GDM1 (cell line): ENCODE measurements around the gene SLC22A16.
"Not testable (repeated sequence)": the region's sequence is repeated elsewhere in the genome, so short reads cannot be mapped to it uniquely, and the experiment has no call there.

Experiments
- DNase-seq: peaks from one replicate; lab custom pipeline; 2025; lab: John Stamatoyannopoulos, UW

Gene SLC22A16, protein sequence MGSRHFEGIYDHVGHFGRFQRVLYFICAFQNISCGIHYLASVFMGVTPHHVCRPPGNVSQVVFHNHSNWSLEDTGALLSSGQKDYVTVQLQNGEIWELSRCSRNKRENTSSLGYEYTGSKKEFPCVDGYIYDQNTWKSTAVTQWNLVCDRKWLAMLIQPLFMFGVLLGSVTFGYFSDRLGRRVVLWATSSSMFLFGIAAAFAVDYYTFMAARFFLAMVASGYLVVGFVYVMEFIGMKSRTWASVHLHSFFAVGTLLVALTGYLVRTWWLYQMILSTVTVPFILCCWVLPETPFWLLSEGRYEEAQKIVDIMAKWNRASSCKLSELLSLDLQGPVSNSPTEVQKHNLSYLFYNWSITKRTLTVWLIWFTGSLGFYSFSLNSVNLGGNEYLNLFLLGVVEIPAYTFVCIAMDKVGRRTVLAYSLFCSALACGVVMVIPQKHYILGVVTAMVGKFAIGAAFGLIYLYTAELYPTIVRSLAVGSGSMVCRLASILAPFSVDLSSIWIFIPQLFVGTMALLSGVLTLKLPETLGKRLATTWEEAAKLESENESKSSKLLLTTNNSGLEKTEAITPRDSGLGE

DNA sequence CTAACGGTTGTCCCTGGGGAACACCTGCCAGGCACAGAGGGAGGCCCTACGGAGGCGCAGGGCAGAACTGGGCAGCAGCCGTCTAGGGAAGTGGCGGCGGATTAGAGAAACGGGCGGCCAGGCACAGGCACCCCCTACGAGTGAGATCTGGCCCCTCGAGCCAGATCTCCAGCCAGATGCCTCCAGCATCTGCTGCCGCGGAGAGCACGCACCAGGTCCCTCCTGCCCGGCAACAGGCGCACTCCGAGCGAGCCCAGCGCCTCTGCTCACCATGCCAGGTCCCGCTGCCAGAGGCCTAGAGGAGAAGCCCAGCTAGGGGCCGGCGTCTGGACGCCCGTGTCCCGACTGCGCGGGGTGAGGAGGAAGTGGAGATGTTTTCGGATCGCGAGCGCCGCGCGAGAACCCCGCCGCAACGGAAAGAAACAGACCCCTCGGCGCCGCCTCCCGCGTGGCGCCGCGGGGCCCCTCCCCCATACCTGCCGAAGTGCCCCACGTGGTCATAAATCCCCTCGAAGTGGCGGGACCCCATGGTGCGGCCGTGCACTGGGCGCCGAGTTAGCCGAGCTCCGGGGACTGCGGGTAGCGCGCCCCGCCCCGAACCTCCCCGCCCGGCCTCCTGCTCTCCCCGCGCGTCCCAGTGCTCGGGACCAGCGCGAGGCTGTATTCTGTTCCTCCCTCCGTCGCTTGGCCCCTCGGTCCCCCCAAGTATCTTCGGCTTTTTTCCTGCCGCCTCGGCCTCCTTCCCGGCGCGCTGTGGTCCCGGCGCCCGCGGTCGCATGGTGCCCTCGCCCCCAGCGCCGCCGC, at the start of gene SLC22A16:
TSS of gene SLC22A16 (minus strand) at position 568 of the 804 bp plus-strand sequence. CDS start at position 529, 39 bp downstream.
- DNase-seq = no peak

DNA sequence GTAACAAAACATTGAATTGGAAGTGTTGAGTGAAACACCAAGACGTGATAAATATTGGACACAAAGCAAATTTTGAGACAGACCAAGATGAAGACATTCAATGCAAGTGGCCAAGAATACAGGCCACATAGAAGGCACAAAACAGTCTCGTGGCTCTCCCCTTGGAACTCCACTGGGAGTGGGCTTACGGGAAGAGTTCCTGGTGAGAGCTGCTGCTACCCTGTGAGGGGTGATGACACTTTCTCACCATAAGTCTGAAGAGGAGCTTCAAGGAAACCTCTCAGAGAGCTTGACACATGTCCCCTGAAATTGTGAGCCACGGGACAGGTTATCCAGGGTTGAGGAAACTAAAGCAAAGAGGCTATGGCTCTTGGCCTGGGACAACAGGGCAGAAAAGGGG, 48.6 kb upstream of the SLC22A16 start:
- no peak for DNase-seq

DNA sequence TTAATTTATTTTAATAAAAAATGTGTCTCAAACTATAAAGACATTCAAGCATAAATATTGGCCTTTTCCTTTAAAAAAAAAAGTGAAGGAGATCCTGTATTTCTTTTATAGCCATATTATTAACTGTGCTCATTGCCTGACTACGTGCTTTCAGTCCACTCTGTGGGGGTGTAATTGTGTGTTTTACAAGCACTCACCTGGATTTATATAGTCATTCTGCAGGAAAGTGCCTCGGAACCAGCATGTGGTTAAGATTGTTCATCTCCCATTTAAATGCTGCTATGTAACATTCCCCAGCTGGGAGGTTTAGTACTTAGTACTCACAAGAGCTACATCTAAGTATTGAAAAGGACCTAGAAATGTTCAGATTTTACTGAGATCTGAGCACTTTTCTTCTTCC, 47.9 kb upstream of the SLC22A16 start:
- no peak for DNase-seq

DNA sequence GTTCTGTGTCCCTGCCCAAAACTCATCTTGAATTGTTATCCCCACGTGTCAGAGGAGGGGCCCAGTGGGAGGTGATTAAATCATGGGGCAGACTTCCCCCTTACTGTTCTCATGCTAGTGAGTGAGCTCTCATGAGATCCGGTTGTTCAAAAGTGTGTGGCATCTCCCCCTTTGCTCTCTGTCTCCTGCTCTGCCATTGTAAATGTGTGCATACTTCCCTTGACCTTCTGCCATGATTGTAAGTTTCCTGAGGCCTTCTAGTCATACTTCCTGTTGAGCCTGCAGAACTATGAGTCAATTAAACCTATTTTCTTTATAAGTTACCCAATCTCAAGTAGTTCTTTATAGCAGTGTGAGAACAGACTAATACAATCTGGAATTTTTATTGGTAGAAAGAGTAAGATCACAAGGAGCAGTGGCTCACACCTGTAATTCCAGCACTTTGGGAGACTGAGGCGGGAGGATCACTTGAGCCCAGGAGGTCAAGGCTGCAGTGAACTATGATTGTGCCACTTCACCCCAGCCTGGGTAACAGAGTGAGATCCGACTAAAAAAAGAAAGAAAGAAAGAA, 47.1 kb upstream of the SLC22A16 start:
- no peak for DNase-seq

DNA sequence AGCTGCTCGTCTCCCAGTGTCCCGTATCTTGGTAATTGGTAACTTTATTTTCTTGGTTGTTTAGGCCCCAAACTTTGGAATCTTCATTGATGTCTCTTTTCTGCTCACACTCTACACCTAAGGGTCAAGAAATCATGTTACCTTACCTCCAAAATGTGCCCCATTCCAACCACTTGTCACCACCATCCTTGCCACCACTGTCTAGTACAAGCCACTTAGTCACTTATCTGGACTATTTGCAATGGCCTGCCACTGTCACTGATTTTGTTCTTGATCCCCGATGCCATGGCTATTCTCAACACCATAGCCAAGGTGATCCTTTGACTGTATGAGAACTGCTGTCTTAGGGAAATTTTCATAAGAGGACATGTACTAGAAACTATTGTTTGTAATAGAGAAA, 46.0 kb upstream of the SLC22A16 start:
- DNase-seq = no peak

DNA sequence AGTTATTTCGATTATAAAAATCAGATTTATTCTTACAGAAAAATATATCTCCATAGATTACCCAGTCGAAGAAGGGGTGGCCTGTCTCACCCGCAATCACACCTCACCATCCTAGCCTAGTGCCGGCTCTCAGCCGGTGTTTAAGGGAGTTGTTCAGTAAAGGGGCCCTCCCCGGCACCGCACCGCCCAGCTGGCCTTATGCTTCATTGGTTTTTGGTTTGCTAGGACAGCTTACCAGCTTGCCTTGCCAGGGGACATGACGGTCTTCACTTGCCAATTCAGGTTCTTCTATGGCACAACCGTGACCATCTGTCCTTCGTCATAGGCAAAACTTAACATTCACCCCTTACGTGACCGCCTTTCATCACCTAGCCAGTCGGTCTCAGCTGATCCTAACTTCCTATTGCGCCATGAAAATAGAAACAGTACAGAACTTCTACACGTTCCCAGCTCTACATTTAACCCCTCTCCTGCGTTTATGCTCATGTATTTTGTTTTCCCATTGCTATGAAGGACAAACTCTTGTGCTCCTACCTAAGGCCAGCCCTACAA, 44.7 kb upstream of the SLC22A16 start:
- no peak for DNase-seq

DNA sequence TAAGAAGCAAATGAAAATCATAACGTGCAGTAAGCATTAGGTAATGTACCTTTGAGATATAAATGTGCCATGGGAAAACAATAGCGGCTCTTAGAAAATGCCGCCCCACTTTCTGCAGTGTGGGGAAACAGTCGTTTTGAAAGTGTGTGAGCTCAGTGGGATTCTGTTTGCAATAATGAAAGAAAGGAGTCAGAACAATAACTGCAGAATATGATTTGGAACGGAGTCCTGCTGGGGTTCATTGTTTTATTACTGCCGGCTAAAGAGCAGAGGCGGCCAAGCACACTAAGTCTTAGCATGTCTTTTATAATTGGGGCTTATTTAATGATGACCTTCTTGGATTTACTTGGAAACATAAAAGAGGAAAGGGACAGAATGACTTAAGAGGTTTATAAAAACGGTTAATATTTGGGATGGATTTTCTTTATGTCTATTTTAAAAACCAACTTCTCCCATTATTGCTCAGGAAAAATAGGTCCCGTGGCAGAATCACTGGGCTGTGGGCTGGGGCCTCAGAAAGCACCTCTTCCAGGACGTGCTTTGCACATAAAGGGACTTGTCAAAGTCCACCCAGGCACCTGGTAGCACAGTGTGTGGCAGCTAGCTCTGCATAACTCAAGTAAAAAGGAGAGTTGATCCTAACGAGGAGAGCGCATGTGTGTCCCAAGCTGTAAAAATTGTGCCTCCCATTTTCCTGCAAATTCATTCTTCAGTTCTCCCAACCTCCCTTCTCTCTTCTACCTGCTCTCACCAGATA, 44.0 kb upstream of the SLC22A16 start:
- DNase-seq = no peak

DNA sequence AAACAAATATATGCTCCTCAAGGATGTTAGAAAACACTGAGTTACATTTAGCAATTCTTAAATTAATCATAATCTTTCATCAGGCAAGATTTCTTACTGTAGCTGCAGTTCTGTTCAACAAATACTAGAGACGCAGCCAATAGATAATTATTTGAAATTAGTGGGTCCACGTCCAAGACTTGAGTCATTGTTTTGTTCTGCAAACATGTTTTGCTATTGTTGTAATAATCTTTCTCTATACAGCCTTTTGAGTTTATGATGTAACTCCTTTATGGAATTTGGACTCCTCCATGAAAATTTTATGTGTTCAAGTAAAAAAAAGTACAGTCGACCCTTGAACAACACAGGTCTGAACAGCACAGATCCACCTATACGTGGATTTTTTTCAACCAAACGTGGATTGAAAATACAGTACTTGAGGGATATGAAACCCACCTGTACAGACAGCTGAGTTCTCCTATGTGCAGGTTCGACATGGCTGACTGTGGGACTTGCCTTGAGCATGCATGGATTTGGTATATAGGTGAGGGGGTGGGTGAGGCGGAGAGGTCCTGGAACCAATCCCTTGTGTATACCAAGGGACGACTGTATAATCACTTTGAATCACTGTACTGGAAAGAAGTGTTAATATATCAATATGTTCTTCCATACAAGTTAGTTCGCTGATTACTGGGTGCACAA, 41.3 kb upstream of the SLC22A16 start:
- no peak for DNase-seq

DNA sequence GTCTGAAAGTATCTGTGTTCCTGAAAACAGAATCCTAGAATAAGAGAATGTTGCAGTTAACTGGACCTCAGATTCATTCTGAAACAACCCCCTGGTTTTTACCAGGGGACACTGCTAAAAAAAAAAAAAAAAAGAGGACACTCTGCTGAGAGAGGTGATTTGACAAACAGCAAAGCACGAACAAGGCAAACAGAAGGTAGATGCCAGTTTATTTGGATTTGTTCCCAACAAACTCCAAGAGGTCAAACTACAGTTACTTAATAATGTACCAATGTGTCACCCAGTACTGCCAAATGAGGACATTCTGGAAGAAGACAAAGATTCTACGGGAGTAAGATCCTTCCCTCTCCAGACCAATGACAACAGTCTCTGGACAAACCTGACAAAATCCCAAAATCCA, 40.6 kb upstream of the SLC22A16 start:
- DNase-seq = no peak

DNA sequence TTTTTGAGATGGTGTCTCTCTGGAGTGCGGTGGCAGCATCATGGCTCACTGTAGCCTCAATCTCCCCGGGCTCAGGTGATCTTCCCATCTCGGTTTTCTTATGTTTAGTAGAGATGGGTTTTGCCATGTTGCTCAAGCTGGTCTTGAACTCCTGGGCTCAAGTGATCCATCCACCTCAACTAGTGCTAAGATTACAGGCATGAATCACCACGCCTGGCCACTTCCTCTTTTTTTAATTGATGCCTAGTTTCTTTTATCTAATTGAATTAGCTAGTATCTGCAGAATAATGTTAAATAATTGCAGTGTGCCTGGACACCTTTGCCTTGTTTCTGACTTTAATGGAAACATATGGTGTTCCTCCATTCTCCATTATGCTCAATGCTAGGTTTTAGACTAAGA, 38.4 kb upstream of the SLC22A16 start:
- DNase-seq = no peak

DNA sequence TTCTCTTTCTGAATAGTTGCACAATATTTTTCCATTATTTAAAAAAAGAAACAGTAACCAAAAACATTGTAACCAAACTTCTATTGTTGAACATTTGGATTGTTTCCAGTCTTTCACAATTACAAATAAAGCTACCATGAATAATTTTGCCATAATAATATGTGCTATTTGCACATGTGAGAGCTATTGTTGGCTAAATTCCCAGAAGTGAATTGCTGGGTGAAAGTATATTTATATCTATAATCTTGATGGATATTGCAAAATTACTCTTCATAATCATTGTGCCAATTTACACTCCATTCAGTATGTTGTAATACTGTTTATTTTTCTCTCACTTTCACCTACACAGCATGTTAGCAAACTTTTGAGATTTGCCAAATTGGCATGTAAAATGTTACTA, 36.6 kb upstream of the SLC22A16 start:
- no peak for DNase-seq

DNA sequence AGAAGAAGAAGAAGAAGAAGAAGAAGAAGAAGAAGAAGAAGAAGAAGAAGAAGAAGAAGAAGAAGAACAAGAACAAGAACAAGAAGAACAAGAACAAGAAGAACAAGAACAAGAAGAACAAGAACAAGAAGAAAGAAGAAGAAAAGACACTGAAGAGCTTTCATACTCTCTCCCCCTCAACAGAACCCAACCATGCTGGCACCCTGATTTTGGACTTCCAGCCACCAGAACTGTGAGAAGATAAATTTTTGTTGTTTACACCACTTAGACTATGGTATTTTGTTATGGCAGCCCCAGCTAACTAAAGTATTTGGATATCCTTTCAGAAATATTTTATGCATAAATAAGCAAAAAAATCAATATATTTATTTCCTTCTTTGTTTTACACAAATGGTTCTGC, 36.1 kb upstream of the SLC22A16 start:
- not testable (repeated sequence) for DNase-seq

DNA sequence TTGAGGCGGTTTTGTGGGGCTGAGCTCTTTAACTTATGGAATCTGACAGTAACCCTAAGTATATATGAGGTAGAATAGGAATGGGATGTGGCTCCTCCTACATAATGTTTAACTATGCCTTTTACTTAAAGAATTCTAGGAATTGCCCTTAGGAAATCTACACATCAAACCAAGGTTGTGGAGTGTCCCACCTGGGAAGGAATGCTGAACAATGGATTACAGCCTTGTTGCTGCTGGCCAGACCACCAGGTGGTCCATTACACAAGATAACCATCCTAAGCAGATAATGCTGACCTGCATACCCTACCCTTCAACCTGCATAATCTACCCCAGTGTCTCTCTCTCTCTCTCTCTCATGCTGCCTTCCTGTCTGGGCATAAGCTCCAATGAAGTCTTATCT, 35.0 kb upstream of the SLC22A16 start:
- DNase-seq = no peak

DNA sequence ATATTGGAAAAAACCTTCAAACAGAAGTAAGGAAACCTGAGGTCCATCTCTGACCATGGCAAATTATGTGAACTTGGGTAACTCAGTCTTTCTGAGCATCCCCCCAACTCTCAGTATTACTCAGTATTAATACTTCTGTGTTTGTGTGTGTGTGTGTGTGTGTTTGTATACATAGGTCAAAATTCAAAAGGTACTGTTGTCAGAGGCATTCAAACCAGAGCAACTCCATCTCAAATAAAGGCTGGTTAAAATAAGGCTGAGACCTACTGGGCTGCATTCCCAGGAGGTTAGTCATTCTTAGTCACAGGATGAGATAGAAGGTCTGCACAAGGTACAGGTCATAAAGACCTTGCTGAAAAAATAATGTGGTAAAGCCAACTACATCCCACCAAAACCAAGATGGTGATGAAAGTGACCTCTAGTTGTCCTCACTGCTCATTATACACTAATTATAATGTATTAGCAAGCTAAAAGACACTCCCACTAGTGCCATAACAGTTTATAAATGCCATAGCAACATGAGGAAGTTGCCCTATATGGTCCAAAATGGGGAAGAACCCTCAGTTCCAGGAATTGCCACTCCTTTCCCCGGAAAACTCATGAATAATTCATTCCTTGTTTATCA, 33.3 kb upstream of the SLC22A16 start:
- no peak for DNase-seq

DNA sequence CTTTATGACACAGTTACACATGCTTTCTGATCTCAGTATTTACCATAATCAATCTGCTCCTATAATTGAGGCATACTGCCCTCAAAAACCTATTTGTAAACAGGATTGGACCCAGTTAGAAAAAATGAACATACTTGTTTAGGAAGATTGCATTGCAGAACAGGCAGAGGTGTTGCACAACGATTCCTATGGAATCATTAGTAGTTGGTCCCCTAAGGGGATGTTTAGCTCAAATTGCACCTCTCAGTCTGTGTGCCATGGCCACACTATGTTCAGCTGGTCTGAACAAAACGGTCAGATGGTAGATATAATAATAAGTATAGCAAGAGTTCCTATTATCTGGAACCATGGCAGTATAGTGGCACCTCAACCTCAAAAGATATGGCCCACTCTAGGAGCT, 28.5 kb upstream of the SLC22A16 start:
- not testable (repeated sequence) for DNase-seq

DNA sequence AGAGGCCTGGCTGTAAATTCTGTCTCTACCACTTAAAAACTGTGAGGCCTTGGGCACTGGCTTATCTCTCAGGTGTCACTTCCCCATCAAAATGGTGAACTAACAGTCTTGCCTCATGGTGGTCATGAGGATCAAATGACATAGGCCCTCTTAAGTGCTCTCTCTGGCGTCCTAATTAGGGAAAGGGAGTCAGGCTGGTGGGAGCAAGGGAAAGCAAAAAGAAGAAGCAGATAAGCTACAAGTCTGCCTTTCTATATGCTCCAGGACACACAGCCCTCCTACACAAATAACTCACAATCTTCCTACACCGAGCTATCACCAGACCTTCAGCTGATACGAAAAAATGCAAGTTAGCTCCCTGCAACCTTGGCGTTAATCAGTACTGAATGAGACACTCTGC, 19.5 kb upstream of the SLC22A16 start:
- no peak for DNase-seq

DNA sequence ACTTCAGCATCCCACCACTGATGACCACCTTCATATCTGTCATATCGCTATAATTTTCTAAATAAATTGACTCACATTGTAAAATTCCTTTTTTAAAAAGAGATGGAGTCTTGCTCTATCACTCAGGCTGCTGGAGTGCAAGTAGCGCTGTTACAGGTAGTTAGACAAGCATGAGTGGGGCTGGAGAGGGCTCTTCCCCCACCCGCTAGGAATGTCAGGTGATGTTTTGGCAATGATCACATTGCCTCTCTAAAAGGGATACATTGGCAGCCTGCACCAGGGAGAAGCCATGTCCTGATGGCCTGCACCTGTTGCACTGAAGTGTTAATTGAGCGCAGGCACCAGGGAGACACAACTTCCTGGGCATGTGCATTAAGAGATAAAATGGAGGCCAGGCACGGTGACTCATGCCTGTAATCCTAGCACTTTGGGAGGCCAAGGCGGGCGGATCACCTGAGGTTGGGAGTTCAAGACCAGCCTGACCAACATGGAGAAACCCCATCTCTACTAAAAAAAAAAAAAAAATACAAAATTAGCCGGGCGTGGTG, 16.9 kb upstream of the SLC22A16 start:
- DNase-seq = no peak

DNA sequence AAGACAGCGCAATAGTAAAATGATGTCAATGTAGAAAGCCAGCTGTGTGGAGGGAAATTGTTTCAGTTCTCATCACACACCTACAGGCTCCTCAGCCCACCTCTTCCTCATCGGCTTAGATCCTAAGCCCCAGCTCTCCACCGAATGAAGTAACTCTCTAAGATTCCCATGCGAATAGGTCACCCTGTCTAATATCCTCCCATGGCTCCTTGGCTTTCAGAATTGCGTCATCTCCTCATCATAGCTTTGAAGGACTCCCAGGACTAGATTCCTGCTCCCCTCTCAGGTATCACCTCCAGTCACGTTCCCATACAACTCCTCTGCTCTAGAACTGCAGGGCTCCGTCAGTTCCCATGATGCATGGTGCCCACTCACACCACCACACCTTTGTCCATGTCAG, 16.2 kb upstream of the SLC22A16 start:
- DNase-seq = no peak

DNA sequence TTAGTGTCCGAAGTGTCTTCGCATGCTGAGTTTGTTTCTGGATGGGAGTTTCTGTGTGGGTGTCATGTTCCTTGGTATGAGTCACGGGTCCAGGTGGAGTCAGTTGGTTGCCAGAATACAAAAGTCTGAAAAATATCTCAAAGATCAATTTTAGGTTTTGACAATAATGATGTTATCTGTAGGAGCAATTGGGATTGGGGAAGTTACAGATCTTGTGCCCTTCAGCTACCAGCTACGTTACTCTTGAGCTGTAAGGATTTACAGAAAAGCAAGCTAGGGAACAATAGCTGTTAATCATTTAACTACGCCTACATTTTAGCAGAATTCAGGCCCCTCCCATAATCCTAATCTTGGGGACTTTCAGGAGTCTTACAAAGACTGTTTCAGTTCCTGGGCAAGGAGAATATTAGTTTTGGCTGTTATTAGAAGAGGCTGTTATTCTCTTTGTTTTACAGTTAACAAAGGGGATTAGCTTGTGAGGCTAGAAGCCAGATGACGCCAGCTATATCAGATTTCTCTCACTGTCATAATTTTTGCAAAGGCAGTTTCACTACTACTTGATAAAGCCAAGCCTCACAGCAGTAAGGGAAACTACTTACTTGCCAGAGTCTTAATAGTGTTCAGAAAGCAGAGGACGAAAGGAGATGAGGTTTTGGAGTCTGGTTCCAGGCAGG, 15.4 kb upstream of the SLC22A16 start:
- DNase-seq = no peak

DNA sequence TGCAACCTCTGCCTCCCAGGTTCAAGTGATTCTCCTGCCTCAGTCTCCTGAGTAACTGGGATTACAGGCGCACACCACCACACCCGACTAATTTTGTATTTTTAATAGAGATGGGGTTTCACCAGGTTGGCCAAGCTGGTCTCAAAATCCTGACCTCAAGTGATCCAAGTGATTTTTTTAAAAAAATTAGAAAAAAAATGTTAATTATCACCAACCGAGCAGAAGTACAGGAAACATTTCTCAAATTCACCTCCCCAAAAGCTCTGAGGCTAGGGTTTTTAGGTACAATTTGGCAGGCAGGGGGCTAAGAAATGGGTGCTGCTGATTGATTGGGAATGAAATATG, 14.9 kb upstream of the SLC22A16 start:
- no peak for DNase-seq
